Right lobe of liver (tissue), 4 donors: ENCODE data around the gene FOXP1.

Experiments
- CTCF ChIP-seq, 4 donors: fragments of 200-600 bp in 3 of 4; fragments of 450-650 bp in 1 of 4; IDR thresholded peaks; one replicate each; pipeline versions ENCODE4 v1.5.1 to v1.8.0; 2016 to 2022; ENCODE audit warnings: antibody characterized with exemption in 4 of 4, mild to moderate bottlenecking in 2 of 4
- POLR2A ChIP-seq: fragments of 450-650 bp; IDR thresholded peaks from one replicate; pipeline ENCODE4 v1.6.1; 2017; ENCODE audit warnings: antibody characterized with exemption, mild to moderate bottlenecking
- donor health status: DM: no; HTN: no; CAD: no.
- donor health status: DM: no; HTN: no; CAD: no.
- donor health status: DM: no; HTN: yes; CAD: no.

- no peak for TF ChIP-seq POLR2A
- no peak for TF ChIP-seq CTCF (IDR thresholded peaks at IDR 0.05)
These were observed 556.6 kb downstream of the FOXP1 start for GRCh38 chr3:71026634-71027578.
